B cell (primary cell): ENCODE measurements around the gene DLL1. TPM values are rescaled to one million over a fixed set of nuclear protein-coding genes. Genes with fewer than 3 reads are reported as not detected.

ENCODE experiments used
- ATAC-seq: fragments of 200-7000 bp; cut with Tn5 transposase; one replicate; pipeline ENCODE4 v1.10.0; 2021; ENCODE audit warnings: low read depth, mild to moderate bottlenecking, moderate number of reproducible peaks, moderate library complexity
- CTCF ChIA-PET: fragments of 350-600 bp; sonication (Branson Sonifier 250); formaldehyde crosslinking; loops from one replicate; lab custom pipeline; 2021; ENCODE audit warnings: antibody characterized with exemption, inconsistent platforms; lab: Charles Lee
- POLR2A ChIA-PET: fragments of 350-600 bp; sonication (Branson Sonifier 250); formaldehyde crosslinking; loops from one replicate; lab custom pipeline; 2021; ENCODE audit warnings: antibody characterized with exemption; lab: Charles Lee
- DNase-seq: peaks from one replicate; pipeline ENCODE4 v3.0.0; 2013
- H2AFZ ChIP-seq: 2 replicates; pipeline ENCODE4 v1.6.1; 2012; ENCODE audit warnings: mild to moderate bottlenecking, low read depth, low read length; ENCODE audit not compliant: insufficient read depth, poor library complexity, severe bottlenecking
- H3K27ac ChIP-seq, 2 donors: 1 replicate in 1 of 2; 2 replicates in 1 of 2; pipeline ENCODE4 v1.5.1; 2012 to 2013; ENCODE audit warnings: low read length in 2 of 2, mild to moderate bottlenecking in 2 of 2, moderate library complexity in 1 of 2
- H3K27me3 ChIP-seq, 4 experiments: fragments of 200-600 bp in 1 of 4; sonication (generic) in 1 of 4; replicated peaks in 1 of 4; 1 replicate in 2 of 4; 2 replicates in 2 of 4; pipeline versions ENCODE4 v1.6.1 to v1.7.0; 2013 to 2016; ENCODE audit warnings: low read length in 3 of 4, mild to moderate bottlenecking in 2 of 4, mixed read lengths in 1 of 4, moderate library complexity in 1 of 4; ENCODE audit not compliant: insufficient read depth in 4 of 4, control insufficient read depth in 3 of 4; ENCODE audit errors: control extremely low read depth in 1 of 4
- H3K36me3 ChIP-seq, 2 experiments: replicated peaks in 1 of 2; 1 replicate in 1 of 2; 2 replicates in 1 of 2; pipeline versions ENCODE4 v1.6.1 to v1.7.1; 2013; ENCODE audit warnings: low read length in 1 of 2; ENCODE audit not compliant: insufficient read depth in 2 of 2, control insufficient read depth in 1 of 2; ENCODE audit errors: control extremely low read depth in 1 of 2, extremely low read depth in 1 of 2
- H3K4me1 ChIP-seq, 2 donors: fragments of 200-600 bp in 1 of 2; sonication (generic) in 1 of 2; 1 replicate in 1 of 2; 2 replicates in 1 of 2; pipeline versions ENCODE4 v1.5.1 to v1.6.1; 2013 to 2017; ENCODE audit warnings: low read length in 2 of 2; ENCODE audit not compliant: control insufficient read depth in 2 of 2, insufficient read depth in 2 of 2
- H3K4me2 ChIP-seq: replicated peaks from 2 replicates; pipeline ENCODE3; 2012; ENCODE audit warnings: mild to moderate bottlenecking, low read depth, low read length; ENCODE audit not compliant: poor library complexity, severe bottlenecking
- H3K4me3 ChIP-seq, 5 experiments: fragments of 200-600 bp in 1 of 5; sonication (generic) in 1 of 5; 1 replicate in 3 of 5; 2 replicates in 2 of 5; pipeline versions ENCODE4 v1.5.1 to v1.7.0; 2011 to 2016; ENCODE audit warnings: low read length in 4 of 5, mild to moderate bottlenecking in 4 of 5, low read depth in 2 of 5, control low read depth in 1 of 5, moderate library complexity in 1 of 5; ENCODE audit not compliant: insufficient read depth in 1 of 5; ENCODE audit errors: control extremely low read depth in 1 of 5, extremely low read depth in 1 of 5
- H3K79me2 ChIP-seq: fragments of 200-600 bp; sonication (generic); one replicate; pipeline ENCODE4 v1.6.0; 2016; ENCODE audit warnings: low read length; ENCODE audit not compliant: control insufficient read depth, insufficient read depth
- H3K9ac ChIP-seq: fragments of 200-600 bp; sonication (generic); 2 replicates; pipeline ENCODE4 v1.6.1; 2017; ENCODE audit warnings: mild to moderate bottlenecking, low read length, moderate library complexity
- H3K9me3 ChIP-seq, 3 donors: one replicate each; pipeline versions ENCODE4 v1.6.1 to v1.7.1; 2013; ENCODE audit warnings: low read length in 2 of 3; ENCODE audit not compliant: control insufficient read depth in 2 of 3, insufficient read depth in 1 of 3; ENCODE audit errors: control extremely low read depth in 1 of 3
- H4K20me1 ChIP-seq: 2 replicates; pipeline ENCODE4 v1.6.0; 2012; ENCODE audit warnings: mild to moderate bottlenecking, low read length; ENCODE audit not compliant: insufficient read depth, control insufficient read depth, poor library complexity, severe bottlenecking
- H3K27ac Mint-ChIP-seq: one replicate; pipeline ENCODE4 v1.8.0; 2021; ENCODE audit warnings: mixed read lengths
- H3K27me3 Mint-ChIP-seq: one replicate; pipeline ENCODE4 v1.8.0; 2021; ENCODE audit warnings: mixed read lengths
- H3K4me1 Mint-ChIP-seq: one replicate; pipeline ENCODE4 v1.8.0; 2021; ENCODE audit warnings: mixed read lengths
- H3K4me3 Mint-ChIP-seq: one replicate; pipeline ENCODE4 v1.8.0; 2021; ENCODE audit warnings: mixed read lengths
- H3K9me3 Mint-ChIP-seq: one replicate; pipeline ENCODE4 v1.8.0; 2022; ENCODE audit warnings: mixed read lengths; ENCODE audit not compliant: insufficient read depth
- EZH2 ChIP-seq: IDR thresholded peaks from 2 replicates; pipeline ENCODE4 v1.6.1; 2012; ENCODE audit warnings: borderline replicate concordance, low read depth, mild to moderate bottlenecking, moderate library complexity, low read length; ENCODE audit not compliant: insufficient read depth, poor library complexity, severe bottlenecking
- WGBS: methylation state at CpG from one replicate; pipeline ENCODE4 v1.1.5; 2013; ENCODE audit warnings: missing lambda C conversion rate; ENCODE audit not compliant: insufficient coverage; 5-methylcytosine and 5-hydroxymethylcytosine counted together
- intact Hi-C: fragments of 100-400 bp; cut with micrococcal nuclease; formaldehyde crosslinking; loops from one replicate; pipeline ENCODE4 v1.10.0; 2022
- polyA plus RNA-seq: library from polyadenylated mRNA; depleted of rRNA; stranded (reverse); fragments of >200 nt; gene quantifications from 2 replicates; pipeline ENCODE4 v1.2.3, GENCODE V29; 2012
- total RNA-seq, 2 donors: library from RNA; stranded (reverse); fragments of 120-200 nt in 1 of 2; gene quantifications; 1 replicate in 1 of 2; 2 replicates in 1 of 2; pipeline versions ENCODE4 v1.2.3 to v1.2.4, GENCODE V29; 2013 to 2022
- TF ChIP-seq, protein P1 (sequence below): fragments of 200-600 bp; IDR thresholded peaks from one replicate; pipeline ENCODE4 v1.8.0; 2022; ENCODE audit warnings: antibody characterized with exemption, mild to moderate bottlenecking

The DLL1 gene
- total and polyA plus RNA-seq, 2 donors (not counting 1 experiment from before 2014, with no cell fraction given), result 1.6 to 6.8 TPM

DNA sequence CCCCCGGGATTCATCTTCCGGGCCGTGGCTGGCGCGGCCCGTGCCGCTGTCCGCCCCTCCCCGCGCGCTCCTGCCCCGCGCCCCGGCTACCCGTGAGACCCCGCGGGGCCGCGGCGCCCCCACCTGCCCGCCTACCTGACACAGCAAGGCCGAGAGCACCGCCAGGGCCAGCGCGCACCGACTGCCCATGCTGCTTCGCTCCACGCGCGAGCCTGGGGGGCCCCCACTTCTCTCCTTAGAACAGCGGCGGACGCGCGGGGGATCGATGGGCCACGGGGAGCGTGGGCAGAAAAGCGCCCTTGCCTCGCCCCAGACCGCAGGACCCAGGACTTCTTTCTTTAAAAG lies 955 bp downstream of the DLL1 start:
- DNase-seq (no peak), ATAC-seq (peak; percentile 6)
- H3K79me2 ChIP-seq, result no peaks in the 10 kb centered on the region
- peaks cover 52% of the 10 kb centered on the region for H3K27me3 Mint-ChIP-seq
- peaks cover 41 to 53% of the 10 kb centered on the region in 2 donors for H3K4me1 ChIP-seq
- CTCF ChIA-PET, result interaction anchor here (1.0 to 1.2 kb wide), 2 partner anchors 13 to 458 kb away, joined by 3 read pairs; no protein-coding TSS in a partner anchor
- H2AFZ ChIP-seq, result peak overlapping the region; percentile 75
- peak overlapping the region; percentile 77 for H3K9ac ChIP-seq
- POLR2A ChIA-PET, result no interaction called here
- peak overlapping the region; percentile 94 for H3K4me3 Mint-ChIP-seq
- no peaks in the 10 kb centered on the region for H4K20me1 ChIP-seq
- WGBS, result 2% methylated on average over 41 of the region's 41 CpGs
- H3K27me3 ChIP-seq, result peaks cover 0 to 72% (median 45%) of the 10 kb centered on the region in 4 experiments
- H3K4me3 ChIP-seq, result peak overlapping the region; percentile 4 to 77 (median 74)
- peak overlapping the region; percentile 50 for H3K27ac Mint-ChIP-seq
- peak overlapping the region; percentile 98 for H3K4me2 ChIP-seq
- no peak overlapping the region for H3K27ac ChIP-seq
- H3K4me1 Mint-ChIP-seq, result peaks cover 44% of the 10 kb centered on the region
- H3K9me3 Mint-ChIP-seq, result no peaks in the 10 kb centered on the region
- TF ChIP-seq, protein P1, sequence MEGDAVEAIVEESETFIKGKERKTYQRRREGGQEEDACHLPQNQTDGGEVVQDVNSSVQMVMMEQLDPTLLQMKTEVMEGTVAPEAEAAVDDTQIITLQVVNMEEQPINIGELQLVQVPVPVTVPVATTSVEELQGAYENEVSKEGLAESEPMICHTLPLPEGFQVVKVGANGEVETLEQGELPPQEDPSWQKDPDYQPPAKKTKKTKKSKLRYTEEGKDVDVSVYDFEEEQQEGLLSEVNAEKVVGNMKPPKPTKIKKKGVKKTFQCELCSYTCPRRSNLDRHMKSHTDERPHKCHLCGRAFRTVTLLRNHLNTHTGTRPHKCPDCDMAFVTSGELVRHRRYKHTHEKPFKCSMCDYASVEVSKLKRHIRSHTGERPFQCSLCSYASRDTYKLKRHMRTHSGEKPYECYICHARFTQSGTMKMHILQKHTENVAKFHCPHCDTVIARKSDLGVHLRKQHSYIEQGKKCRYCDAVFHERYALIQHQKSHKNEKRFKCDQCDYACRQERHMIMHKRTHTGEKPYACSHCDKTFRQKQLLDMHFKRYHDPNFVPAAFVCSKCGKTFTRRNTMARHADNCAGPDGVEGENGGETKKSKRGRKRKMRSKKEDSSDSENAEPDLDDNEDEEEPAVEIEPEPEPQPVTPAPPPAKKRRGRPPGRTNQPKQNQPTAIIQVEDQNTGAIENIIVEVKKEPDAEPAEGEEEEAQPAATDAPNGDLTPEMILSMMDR, result no peak
- peak; percentile 57 for TF ChIP-seq EZH2
- peaks cover 0 to 19% (median 0%) of the 10 kb centered on the region in 3 donors for H3K9me3 ChIP-seq
- intact Hi-C loops, result loop anchor here (2.0 to 10.0 kb wide), 5 partner anchors 201 to 565 kb away; partner anchors contain the start of gene PHF10
- no peaks in the 10 kb centered on the region for H3K36me3 ChIP-seq

DNA sequence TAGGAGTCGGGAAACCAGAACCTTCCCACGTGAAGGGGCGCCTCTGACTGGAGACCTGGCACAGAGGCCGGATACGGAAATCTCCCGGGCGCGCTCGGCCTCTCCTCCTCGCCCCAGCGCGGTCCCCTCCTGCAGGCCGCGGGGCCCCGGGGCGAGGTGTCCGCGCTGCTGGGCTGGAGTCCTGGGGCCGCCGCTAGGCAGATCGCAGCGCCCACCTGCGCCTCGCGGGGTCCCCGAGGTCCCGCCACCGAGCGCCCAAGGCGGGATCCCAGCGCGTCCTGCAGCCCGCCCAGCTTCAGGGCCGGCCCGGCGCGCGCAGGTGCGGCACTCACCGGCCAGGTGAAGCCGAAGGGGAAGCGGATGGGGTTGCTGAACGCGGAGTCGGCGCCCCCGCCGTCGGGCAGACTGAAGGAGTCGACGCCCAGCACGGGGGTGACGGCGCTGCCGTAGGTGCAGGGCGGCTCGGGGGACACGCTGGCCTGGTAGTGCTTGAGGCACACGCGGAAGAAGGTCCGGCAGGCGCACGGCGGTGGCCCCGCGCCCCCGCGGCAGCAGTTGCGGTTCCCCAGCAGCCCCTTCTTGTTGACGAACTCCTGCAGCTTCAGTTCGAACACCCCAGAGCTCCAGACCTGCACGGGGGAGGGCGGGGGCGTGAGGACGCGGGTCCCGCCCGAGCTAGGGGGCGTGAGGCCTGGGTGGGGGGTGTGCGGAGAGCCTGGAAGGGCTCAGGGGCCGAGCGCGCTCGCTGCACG lies 1.5 kb downstream of the DLL1 start:
- CTCF ChIA-PET, result no interaction called here

More for the DNA sequence above, 1.5 kb downstream of the DLL1 start:
- Mint-ChIP-seq H3K4me1 (peaks cover 38% of the 10 kb centered on the region), H3K27ac (peak overlapping the region; percentile 66), H3K27me3 (peaks cover 46% of the 10 kb centered on the region), H3K4me3 (peak overlapping the region; percentile 85), H3K9me3 (no peaks in the 10 kb centered on the region)
- H3K27ac ChIP-seq, result no peak overlapping the region
- peak overlapping the region; percentile 75 for H2AFZ ChIP-seq
- H3K27me3 ChIP-seq, result peaks cover 0 to 67% (median 39%) of the 10 kb centered on the region in 4 experiments
- peak overlapping the region; percentile 98 for H3K4me2 ChIP-seq
- 1% methylated on average over 85 of the region's 85 CpGs for WGBS
- peaks cover 39 to 48% of the 10 kb centered on the region in 2 donors for H3K4me1 ChIP-seq
- H4K20me1 ChIP-seq, result no peaks in the 10 kb centered on the region
- peak overlapping the region; percentile 77 for H3K9ac ChIP-seq
- no peaks in the 10 kb centered on the region for H3K36me3 ChIP-seq
- ATAC-seq (no peak), DNase-seq (peak; percentile 60)
- intact Hi-C loops, result no loop called here
- peak overlapping the region in 4 of 5 experiments; percentile 37 to 77 (median 72) for H3K4me3 ChIP-seq
- peaks cover 0 to 19% (median 0%) of the 10 kb centered on the region in 3 donors for H3K9me3 ChIP-seq
- TF ChIP-seq, protein P1, result no peak
- TF ChIP-seq EZH2, result peak; percentile 60
- POLR2A ChIA-PET, result no interaction called here
- no peaks in the 10 kb centered on the region for H3K79me2 ChIP-seq
